Gastroesophageal sphincter (tissue), 3 donors: Measurements from ENCODE around the gene SIGLEC8.

Experiments
- EP300 ChIP-seq: sonication (generic); formaldehyde crosslinking; IDR thresholded peaks from one replicate; pipeline ENCODE4 v1.6.1; 2017; ENCODE audit warnings: antibody characterized with exemption, mild to moderate bottlenecking
- POLR2A ChIP-seq, 2 donors: fragments of 450-650 bp; IDR thresholded peaks; one replicate each; pipeline ENCODE4 v1.6.1; 2017; ENCODE audit warnings: antibody characterized with exemption in 2 of 2, mild to moderate bottlenecking in 2 of 2, moderate library complexity in 1 of 2
- POLR2AphosphoS5 ChIP-seq: sonication (generic); formaldehyde crosslinking; IDR thresholded peaks from one replicate; pipeline ENCODE4 v1.6.1; 2017; ENCODE audit warnings: antibody characterized with exemption
- TF ChIP-seq, protein P1 (sequence below), 4 experiments: fragments of 200-600 bp in 2 of 4; fragments of 450-650 bp in 2 of 4; sonication (generic) in 1 of 4; IDR thresholded peaks; one replicate each; pipeline ENCODE4 v1.5.1; 2017 to 2019; ENCODE audit warnings: antibody characterized with exemption in 4 of 4, mild to moderate bottlenecking in 2 of 4, moderate library complexity in 2 of 4

DNA sequence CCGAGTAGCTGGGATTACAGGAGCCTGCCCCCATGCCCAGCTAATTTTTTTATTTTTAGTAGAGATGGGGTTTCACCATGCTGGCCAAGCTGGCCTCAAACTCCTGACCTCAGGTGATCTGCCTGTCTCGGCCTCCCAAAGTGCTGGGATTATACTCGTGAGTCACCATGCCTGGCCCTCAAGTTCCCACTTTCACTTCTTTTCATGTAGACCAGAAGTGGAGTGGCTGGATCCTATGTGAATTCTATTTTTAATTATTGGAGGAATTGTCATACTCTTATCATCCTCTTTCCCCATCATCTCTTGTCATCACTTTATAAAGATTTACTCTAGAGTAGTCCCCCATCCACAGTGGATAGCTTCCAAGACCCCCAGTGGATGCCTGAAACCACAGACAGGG is 28.0 kb downstream of the SIGLEC8 start:
- TF ChIP-seq, protein P1, sequence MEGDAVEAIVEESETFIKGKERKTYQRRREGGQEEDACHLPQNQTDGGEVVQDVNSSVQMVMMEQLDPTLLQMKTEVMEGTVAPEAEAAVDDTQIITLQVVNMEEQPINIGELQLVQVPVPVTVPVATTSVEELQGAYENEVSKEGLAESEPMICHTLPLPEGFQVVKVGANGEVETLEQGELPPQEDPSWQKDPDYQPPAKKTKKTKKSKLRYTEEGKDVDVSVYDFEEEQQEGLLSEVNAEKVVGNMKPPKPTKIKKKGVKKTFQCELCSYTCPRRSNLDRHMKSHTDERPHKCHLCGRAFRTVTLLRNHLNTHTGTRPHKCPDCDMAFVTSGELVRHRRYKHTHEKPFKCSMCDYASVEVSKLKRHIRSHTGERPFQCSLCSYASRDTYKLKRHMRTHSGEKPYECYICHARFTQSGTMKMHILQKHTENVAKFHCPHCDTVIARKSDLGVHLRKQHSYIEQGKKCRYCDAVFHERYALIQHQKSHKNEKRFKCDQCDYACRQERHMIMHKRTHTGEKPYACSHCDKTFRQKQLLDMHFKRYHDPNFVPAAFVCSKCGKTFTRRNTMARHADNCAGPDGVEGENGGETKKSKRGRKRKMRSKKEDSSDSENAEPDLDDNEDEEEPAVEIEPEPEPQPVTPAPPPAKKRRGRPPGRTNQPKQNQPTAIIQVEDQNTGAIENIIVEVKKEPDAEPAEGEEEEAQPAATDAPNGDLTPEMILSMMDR (IDR thresholded peaks at IDR 0.05), result no peak
- TF ChIP-seq POLR2AphosphoS5 (no peak), POLR2A (IDR thresholded peaks at IDR 0.05) (no peak), EP300 (no peak)
